HepG2 (cell line): Measurements from ENCODE around the gene CKAP2. TPM values are rescaled to one million over a fixed set of nuclear protein-coding genes. Genes with fewer than 3 reads are reported as not detected.
A peak's percentile ranks its signal among the peaks of the same experiment; 100 is the strongest.
"Not testable (repeated sequence)": the region's sequence is repeated elsewhere in the genome, so short reads cannot be mapped to it uniquely, and the experiment has no call there.

Experiments used
- ATAC-seq: fragments of 200-7000 bp; cut with Tn5 transposase; 3 replicates; pipeline ENCODE4 v1.9.1; 2020; ENCODE audit warnings: mild to moderate bottlenecking, moderate library complexity
- BruUV-seq: library from RNA; stranded (reverse); fragments of 400-500 nt; replicated peaks from 2 replicates; lab custom pipeline; 2021; lab: Mats Ljungman, UMichigan
- CTCF ChIA-PET: fragments of 300-600 bp; formaldehyde crosslinking; extraction: SDS; loops from one replicate; lab custom pipeline; 2021; ENCODE audit warnings: low total read pairs, inconsistent platforms, low intra/inter-chr PET ratio; lab: Yijun Ruan, JAX
- POLR2A ChIA-PET: fragments of 350-600 bp; sonication (Branson Sonifier 250); formaldehyde crosslinking; loops from one replicate; lab custom pipeline; 2020; ENCODE audit warnings: antibody characterized with exemption, inconsistent platforms; lab: Yijun Ruan, JAX
- DNase-seq: peaks from one replicate; pipeline ENCODE4 v3.0.0-alpha.2; 2015; ENCODE audit warnings: low spot score
- FAIRE-seq: peaks from 3 replicates; lab custom pipeline; 2011; peaks lifted over from hg19 to GRCh38; lab: Jason Lieb, UNC
- H2AFZ ChIP-seq: one replicate; pipeline ENCODE4 v1.6.1; 2011; ENCODE audit warnings: low read length, inconsistent platforms
- H3K27ac ChIP-seq: fragments of 300-600 bp; 3 replicates; pipeline ENCODE4 v1.8.0; 2011; ENCODE audit warnings: mixed run types, mild to moderate bottlenecking, mixed read lengths, low read length, inconsistent platforms; ENCODE audit not compliant: insufficient read depth; ENCODE audit errors: extremely low read length
- H3K27me3 ChIP-seq, 2 experiments: fragments of 200-600 bp in 1 of 2; 2 replicates in 1 of 2; 3 replicates in 1 of 2; pipeline versions ENCODE4 v1.6.0 to v1.8.0; 2011; ENCODE audit warnings: low read length in 2 of 2, mild to moderate bottlenecking in 2 of 2, moderate library complexity in 2 of 2, inconsistent platforms in 1 of 2; ENCODE audit not compliant: insufficient read depth in 2 of 2, control insufficient read depth in 1 of 2
- H3K36me3 ChIP-seq, 2 experiments: fragments of 200-600 bp in 1 of 2; replicated peaks in 1 of 2; 2 replicates in 1 of 2; 3 replicates in 1 of 2; pipeline versions ENCODE4 v1.5.1 to v1.8.0; 2011; ENCODE audit warnings: low read length in 2 of 2, inconsistent platforms in 1 of 2; ENCODE audit not compliant: insufficient read depth in 2 of 2, control insufficient read depth in 1 of 2
- H3K4me1 ChIP-seq: 2 replicates; pipeline ENCODE4 v1.5.1; 2012; ENCODE audit warnings: low read length, inconsistent platforms; ENCODE audit not compliant: insufficient read depth
- H3K4me2 ChIP-seq: 2 replicates; pipeline ENCODE4 v1.6.0; 2011; ENCODE audit warnings: low read depth, low read length, inconsistent platforms
- H3K4me3 ChIP-seq, 3 experiments: fragments of 200-600 bp in 1 of 3; sonication (generic), shearing (Covaris generic) in 1 of 3; replicated peaks in 1 of 3; 2 replicates each; pipeline ENCODE4 v1.5.1; 2011 to 2016; ENCODE audit warnings: low read length in 3 of 3, inconsistent platforms in 2 of 3, low read depth in 2 of 3, mild to moderate bottlenecking in 2 of 3, control low read depth in 1 of 3, mixed read lengths in 1 of 3; ENCODE audit not compliant: insufficient read depth in 1 of 3
- H3K79me2 ChIP-seq: one replicate; pipeline ENCODE4 v1.6.1; 2011; ENCODE audit warnings: low read length, inconsistent platforms; ENCODE audit not compliant: insufficient read depth
- H3K9ac ChIP-seq: 2 replicates; pipeline ENCODE4 v1.6.0; 2011; ENCODE audit warnings: mild to moderate bottlenecking, low read depth, low read length, inconsistent platforms; ENCODE audit not compliant: insufficient read depth
- H3K9me3 ChIP-seq: 2 replicates; pipeline ENCODE4 v1.5.1; 2012; ENCODE audit warnings: mild to moderate bottlenecking, low read length
- H4K20me1 ChIP-seq: 2 replicates; pipeline ENCODE4 v1.6.0; 2011; ENCODE audit warnings: inconsistent platforms, mild to moderate bottlenecking, low read length, moderate library complexity; ENCODE audit not compliant: insufficient read depth
- HOXA9 ChIP-seq: sonication (generic); formaldehyde crosslinking; IDR thresholded peaks from 2 replicates; pipeline ENCODE4 v1.8.1; 2022; ENCODE audit warnings: missing genetic modification reagents, mild to moderate bottlenecking, moderate library complexity, borderline replicate concordance
- PBX2 ChIP-seq: IDR thresholded peaks from 2 replicates; pipeline ENCODE4 v1.6.1; 2016; ENCODE audit warnings: control low read depth
- TCF7 ChIP-seq: sonication (generic); IDR thresholded peaks from 2 replicates; pipeline ENCODE4 v1.6.1; 2016; ENCODE audit warnings: antibody characterized with exemption, low read depth
- WGBS: methylation state at CpG from one replicate; pipeline ENCODE4 v1.1.6; 2017; ENCODE audit warnings: low lambda C conversion rate; 5-methylcytosine and 5-hydroxymethylcytosine counted together
- in situ Hi-C: cut with HindIII; loops from 2 replicates; pipeline ENCODE4 v1.10.0; 2017; ENCODE audit warnings: low pct_unique_long_range_greater_than_20kb; ENCODE audit not compliant: extremely low pct_ligation_motif_present
- intact Hi-C: fragments of 100-400 bp; cut with micrococcal nuclease; formaldehyde crosslinking; loops from one replicate; pipeline ENCODE4 v1.10.0; 2022; ENCODE audit not compliant: unreplicated experiment
- polyA plus RNA-seq, 8 experiments: library from polyadenylated mRNA; depleted of rRNA in 3 of 8; stranded (reverse) in 7 of 8; unstranded in 1 of 8; fragments of >200 nt; fragmentation: Illumina TruSeq in 4 of 8; extraction: Trizol in 4 of 8; gene quantifications; 2 replicates each; pipeline versions ENCODE4 v1.2.1 to v1.2.3, GENCODE V29; 2011 to 2016; ENCODE audit warnings: low read depth in 4 of 8, missing spikeins in 1 of 8, mixed read lengths in 1 of 8; ENCODE audit not compliant: insufficient read depth in 1 of 8
- total RNA-seq, 5 experiments: library from RNA; depleted of rRNA; stranded (reverse); fragments of >200 nt; fragmentation: Illumina TruSeq; extraction: Trizol; gene quantifications; 2 replicates each; pipeline ENCODE4 v1.2.3, GENCODE V29; 2016; ENCODE audit warnings: low read depth in 1 of 5

CKAP2 gene
- total and polyA plus RNA-seq, 2 of the 13 experiments (the other 11 are each of a cell fraction or from before 2014, with no cell fraction given) = 6.7 to 40.3 TPM

GRCh38 chr13:52461265-52461664 is 6.0 kb downstream of the CKAP2 start (continued):
- TF ChIP-seq PBX2 (no peak), HOXA9 (no peak)
- TF ChIP-seq, all 625 proteins: peak for 0

- FAIRE-seq (no peak), DNase-seq (no peak), ATAC-seq (no peak)
- POLR2A ChIA-PET = no interaction called here
- intact Hi-C loops (no loop called here), in situ Hi-C loops (loop anchor here (25.0 kb wide), 1 partner anchor 451 kb away; the partner anchor contains the start of genes ALG11, ATP7B and UTP14C)
- BruUV-seq = no TSS peak
- H3K9ac ChIP-seq = no peak overlapping the region
- H3K27me3 ChIP-seq = no peaks in the 10 kb centered on the region
- peaks cover 13% of the 10 kb centered on the region for H3K79me2 ChIP-seq
- H2AFZ ChIP-seq = no peak overlapping the region
- TF ChIP-seq TCF7 = no peak
- H3K4me3 ChIP-seq = no peak overlapping the region
- H3K9me3 ChIP-seq = no peaks in the 10 kb centered on the region
- no peaks in the 10 kb centered on the region for H4K20me1 ChIP-seq
- no peak overlapping the region for H3K27ac ChIP-seq
- peaks cover 6 to 55% of the 10 kb centered on the region in 2 experiments for H3K36me3 ChIP-seq
- no peak overlapping the region for H3K4me2 ChIP-seq
- CTCF ChIA-PET = no interaction called here
- WGBS = 94% methylated on average over 4 of the region's 4 CpGs
- peaks cover 24% of the 10 kb centered on the region for H3K4me1 ChIP-seq
Observed at GRCh38 chr13:52463526-52463925, 8.2 kb downstream of the CKAP2 start.

GRCh38 chr13:52468487-52468886 is 13.2 kb downstream of the CKAP2 start:
- 96% methylated on average over 2 of the region's 2 CpGs for WGBS
- in situ Hi-C loops = loop anchor here (25.0 kb wide), 1 partner anchor 456 kb away; the partner anchor contains the start of genes ALG11, ATP7B and UTP14C
- DNase-seq, H3K27me3 ChIP-seq, H3K9me3 ChIP-seq, H3K4me1 ChIP-seq, POLR2A ChIA-PET, H4K20me1 ChIP-seq, CTCF ChIA-PET, FAIRE-seq, intact Hi-C loops, ATAC-seq, H2AFZ ChIP-seq, H3K4me3 ChIP-seq, H3K9ac ChIP-seq, H3K4me2 ChIP-seq, H3K27ac ChIP-seq, BruUV-seq, H3K79me2 ChIP-seq: not testable (repeated sequence)
- H3K36me3 ChIP-seq = peaks cover 3 to 37% of the 10 kb centered on the region in 2 experiments

GRCh38 chr13:52480677-52481428 is 25.6 kb downstream of the CKAP2 start:
- H3K79me2 ChIP-seq, H3K9me3 ChIP-seq, H4K20me1 ChIP-seq, H3K4me2 ChIP-seq, in situ Hi-C loops, H3K4me1 ChIP-seq, H3K27ac ChIP-seq, H3K9ac ChIP-seq, H3K36me3 ChIP-seq, CTCF ChIA-PET, intact Hi-C loops, H2AFZ ChIP-seq, POLR2A ChIA-PET, BruUV-seq, H3K27me3 ChIP-seq, H3K4me3 ChIP-seq, DNase-seq: not testable (repeated sequence)
- ATAC-seq (peak; percentile 19; the same call in 2 of the 3 replicates), FAIRE-seq (peak; percentile 39)
- 61% methylated on average over 6 of the region's 7 CpGs for WGBS
